ENCODE measurements around the gene TMC2.
"Not testable (repeated sequence)": the region's sequence is repeated elsewhere in the genome, so short reads cannot be mapped to it uniquely, and the experiment has no call there.

The TMC2 gene

GRCh38 chr20:2536560-2536986 is at the start of gene TMC2:
Gene TMC2, plus strand, starts transcription at chr20:2536573. Its CDS starts 49 bp downstream, at chr20:2536622.
- DNase-seq = no peak

- DNase-seq = not testable (repeated sequence)
Observed at GRCh38 chr20:2502808-2503384, 33.5 kb upstream of the TMC2 start.

- DNase-seq = not testable (repeated sequence)
Observed at GRCh38 chr20:2504803-2505202, 31.6 kb upstream of the TMC2 start.

- not testable (repeated sequence) for DNase-seq
Observed at GRCh38 chr20:2506426-2506825, 29.9 kb upstream of the TMC2 start.

GRCh38 chr20:2507464-2507863 is 28.9 kb upstream of the TMC2 start:
- DNase-seq = no peak

GRCh38 chr20:2507875-2508630 is 28.3 kb upstream of the TMC2 start:
- peak in 4 of 51 donors; percentile 32 to 64 (median 43) for DNase-seq

GRCh38 chr20:2508631-2509467 is 27.5 kb upstream of the TMC2 start, which contains the start of gene ZNF343:
Gene ZNF343, minus strand, starts transcription at chr20:2508915. Its CDS starts 15,020 bp downstream, at chr20:2493895.
- DNase-seq = peak; percentile 48 to 97 (median 82)

- DNase-seq = peak in 1 of 51 donors; percentile 23
Observed at GRCh38 chr20:2509468-2509781, 26.9 kb upstream of the TMC2 start.

GRCh38 chr20:2509794-2510193 is 26.6 kb upstream of the TMC2 start:
- DNase-seq = no peak

GRCh38 chr20:2515203-2515602 is 21.2 kb upstream of the TMC2 start:
- no peak for DNase-seq

- no peak for DNase-seq
Observed at GRCh38 chr20:2516399-2516798, 20.0 kb upstream of the TMC2 start.

- no peak for DNase-seq
Observed at GRCh38 chr20:2518096-2518495, 18.3 kb upstream of the TMC2 start.

GRCh38 chr20:2518558-2518957 is 17.8 kb upstream of the TMC2 start:
- no peak for DNase-seq

- no peak for DNase-seq
Observed at GRCh38 chr20:2519115-2519809, 17.1 kb upstream of the TMC2 start.

GRCh38 chr20:2520617-2521016 is 15.8 kb upstream of the TMC2 start:
- no peak for DNase-seq

GRCh38 chr20:2521369-2522305 is 14.7 kb upstream of the TMC2 start:
- peak in 10 of 51 donors; percentile 4 to 51 (median 28) for DNase-seq

- not testable (repeated sequence) for DNase-seq
Observed at GRCh38 chr20:2522826-2523429, 13.4 kb upstream of the TMC2 start.

GRCh38 chr20:2523919-2524708 is 12.3 kb upstream of the TMC2 start:
- DNase-seq = peak in 49 of 51 donors; percentile 24 to 93 (median 76)

Data from hypothalamus (tissue), 51 donors.